Cortex of kidney (tissue), 1 donor: ENCODE measurements around the gene TEX2.
"Not testable (repeated sequence)": the region's sequence is repeated elsewhere in the genome, so short reads cannot be mapped to it uniquely, and the experiment has no call there.

Source experiments
- DNase-seq: peaks from one replicate; lab custom pipeline; 2025; lab: John Stamatoyannopoulos, UW

Gene TEX2

DNA sequence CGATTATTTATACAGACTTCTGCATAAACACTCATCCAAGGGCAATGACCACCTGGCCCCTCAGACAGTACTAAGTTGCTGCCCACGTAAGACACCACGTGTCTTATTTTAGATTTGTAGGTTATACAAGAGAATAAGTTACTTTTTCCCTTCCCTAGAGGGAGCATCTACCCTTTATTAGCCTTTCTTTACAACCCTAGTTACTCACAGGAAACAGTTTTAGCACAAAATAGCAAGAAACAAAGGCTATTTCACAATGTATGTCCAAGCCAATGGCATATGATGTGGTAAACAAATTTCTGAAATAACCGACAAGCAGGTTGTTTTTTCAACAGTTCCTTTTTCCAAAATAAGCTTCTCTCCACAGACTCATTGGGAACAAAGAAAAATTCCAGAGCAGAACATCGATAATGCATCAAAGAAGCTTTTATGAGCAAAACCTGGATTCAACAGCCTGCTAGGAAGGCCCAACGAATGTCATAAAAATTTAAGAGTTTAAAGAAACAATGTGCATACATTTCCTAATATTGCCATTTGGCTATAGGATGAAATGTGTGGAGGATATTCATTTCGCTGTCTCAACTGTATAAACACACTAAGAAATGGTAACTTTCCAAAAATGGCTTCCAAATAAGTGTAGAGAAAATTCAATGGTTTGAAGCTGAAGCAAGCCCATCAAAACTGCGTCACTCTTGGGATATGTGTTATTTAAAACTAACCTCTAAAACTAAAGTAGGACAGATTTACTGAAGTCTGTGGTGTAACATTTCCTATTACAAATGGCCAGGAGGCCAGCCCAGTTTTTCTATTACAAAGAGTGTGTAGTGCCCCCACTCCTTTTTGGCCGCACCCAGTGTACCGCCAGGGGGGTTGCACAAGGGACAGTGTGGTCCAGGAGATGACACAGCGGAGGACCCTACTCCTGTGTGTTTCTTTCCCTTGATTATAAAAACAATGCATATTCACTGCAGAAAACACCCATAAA, 82.7 kb downstream of the TEX2 start:
- DNase-seq, result no peak

DNA sequence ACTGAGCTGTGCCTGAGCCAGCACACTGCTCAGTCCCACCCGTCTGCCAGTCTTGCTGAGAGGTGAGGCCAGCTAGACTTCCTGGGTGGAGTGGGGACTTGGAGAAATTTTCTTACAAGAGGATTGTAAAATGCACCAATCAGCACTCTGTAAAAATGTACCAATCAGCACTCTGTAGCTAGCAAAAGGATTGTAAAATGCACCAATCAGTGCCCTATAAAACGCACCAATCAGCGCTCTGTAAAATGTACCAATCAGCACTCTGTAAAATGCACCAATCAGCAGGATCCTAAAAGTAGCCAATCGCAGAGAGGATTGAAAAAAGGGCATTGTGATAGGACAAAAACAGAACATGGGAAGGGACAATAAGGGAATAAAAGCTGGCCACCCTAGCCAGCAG, 84.0 kb downstream of the TEX2 start:
- not testable (repeated sequence) for DNase-seq

DNA sequence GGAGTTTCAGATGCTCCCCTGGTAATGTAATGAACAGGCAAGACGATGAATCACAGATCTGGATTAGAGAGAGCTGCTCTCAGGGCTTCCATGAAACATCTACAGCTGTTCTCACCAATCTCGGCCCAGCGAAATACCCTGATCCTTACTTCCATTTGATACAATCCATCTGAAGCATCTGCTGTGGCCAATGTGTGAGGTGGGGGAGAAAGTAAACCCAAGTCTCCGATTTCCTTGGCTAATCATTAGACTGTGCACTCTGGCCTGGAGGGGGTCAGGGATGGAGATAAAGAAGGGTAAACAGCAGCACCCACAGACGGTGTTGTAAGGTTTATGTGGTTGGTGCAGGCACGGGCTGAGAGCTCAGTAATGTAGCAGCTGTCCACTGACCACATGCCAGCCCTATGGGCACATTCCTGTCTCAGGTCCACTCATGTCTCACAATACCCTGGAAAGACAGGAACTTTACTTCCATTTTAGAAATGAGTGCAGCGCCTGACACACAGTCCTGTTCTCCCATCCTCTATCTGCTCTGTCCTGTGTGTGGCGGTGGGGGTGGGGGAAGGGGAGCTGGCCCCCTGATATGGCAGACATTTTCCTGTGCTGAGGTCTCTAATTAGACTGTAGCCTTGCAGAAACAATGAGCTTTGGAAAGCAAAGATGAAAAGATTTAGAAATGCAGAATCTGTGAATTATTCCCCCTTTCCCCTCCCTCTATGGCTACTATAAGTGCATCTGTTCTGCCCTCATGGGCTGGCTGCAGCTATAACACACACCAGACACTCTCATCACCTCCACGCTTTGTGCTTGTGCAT, 84.8 kb downstream of the TEX2 start:
- DNase-seq, result no peak

DNA sequence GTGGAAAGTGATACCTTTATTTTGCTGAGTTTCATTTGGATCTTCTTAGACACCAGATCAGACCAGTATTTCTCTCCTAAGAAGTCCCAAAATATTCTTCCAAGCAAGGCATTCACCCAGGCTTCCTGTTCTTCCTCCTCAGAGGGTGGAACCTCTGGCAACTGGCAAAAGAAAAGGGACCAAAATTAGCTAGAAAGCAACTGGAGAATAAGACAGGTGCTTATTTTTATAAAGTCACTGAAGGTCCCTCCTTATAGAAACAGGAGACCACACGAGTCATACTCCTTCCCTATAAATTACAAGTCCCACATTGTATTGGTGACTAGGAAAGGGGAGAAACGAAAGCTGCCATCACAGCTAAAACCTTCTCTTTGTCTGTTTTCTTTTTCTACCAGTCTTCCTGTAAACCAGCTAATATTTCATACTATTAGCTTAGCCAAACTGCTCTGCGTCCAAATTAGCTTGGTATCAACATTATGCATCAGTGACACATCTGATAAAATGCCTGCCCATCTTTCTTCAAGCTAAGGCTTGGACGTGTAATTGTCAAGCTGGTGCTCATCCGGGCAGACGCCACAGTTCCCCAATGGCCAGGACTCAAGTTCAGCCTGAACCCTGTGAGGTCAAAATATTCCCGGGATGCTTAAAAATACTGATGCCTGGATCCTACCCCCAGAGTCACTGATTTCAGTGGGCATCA, 85.6 kb downstream of the TEX2 start:
- DNase-seq, result no peak

DNA sequence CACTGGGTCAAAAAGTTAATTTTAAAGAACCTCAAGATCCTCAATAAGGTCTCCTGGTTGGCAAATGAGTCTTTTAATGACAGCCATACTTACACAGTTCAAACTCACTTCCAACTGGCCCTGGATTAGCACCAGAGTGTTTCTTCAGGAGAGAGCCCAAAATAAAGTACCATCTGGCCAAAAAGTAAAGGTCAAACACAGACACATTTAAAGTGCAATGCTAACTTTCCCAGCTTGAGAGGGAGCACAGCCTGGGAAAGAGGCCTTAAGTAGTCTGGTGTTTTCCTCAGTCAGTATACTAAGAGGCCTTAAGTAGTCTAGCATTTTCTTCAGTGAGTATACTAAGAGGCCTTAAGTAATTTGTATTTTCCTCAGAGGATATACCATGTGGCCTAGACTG, 86.5 kb downstream of the TEX2 start:
- no peak for DNase-seq

DNA sequence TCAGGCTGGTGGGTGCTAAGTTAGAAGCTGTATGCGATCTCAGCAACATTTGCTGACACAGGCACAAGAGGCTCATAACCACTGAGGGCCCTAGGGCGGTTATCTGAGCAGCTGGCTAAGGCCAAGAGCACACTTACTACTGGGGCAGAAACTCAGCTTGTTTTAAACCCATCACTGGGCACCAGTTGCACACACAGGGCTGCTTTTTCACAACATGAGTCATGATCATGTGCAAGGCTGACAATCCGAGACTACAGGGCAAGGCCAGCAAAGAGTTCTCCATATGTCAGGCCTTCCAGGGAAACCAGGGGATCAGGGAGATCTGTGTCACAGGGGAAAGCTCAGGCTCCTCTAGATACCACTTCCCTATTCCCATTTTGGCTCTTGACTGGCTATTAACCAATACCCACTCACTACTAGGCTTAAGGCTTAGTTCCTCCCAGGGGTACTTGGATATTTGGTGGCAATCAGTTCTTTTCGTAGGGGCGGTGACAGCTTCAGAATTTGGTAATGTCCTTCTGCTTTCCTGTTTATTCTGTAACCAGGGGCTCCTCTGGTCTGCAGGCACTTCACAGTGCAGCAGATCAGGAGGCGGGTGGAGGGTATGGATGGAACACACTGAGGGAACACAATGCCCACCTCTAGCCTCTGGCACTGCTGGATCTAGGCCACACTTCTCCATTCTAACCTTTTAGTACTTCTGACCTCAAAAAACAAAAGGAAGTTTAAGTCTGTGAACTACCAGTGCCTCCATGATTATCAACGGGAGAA, 88.2 kb downstream of the TEX2 start:
- DNase-seq, result no peak

DNA sequence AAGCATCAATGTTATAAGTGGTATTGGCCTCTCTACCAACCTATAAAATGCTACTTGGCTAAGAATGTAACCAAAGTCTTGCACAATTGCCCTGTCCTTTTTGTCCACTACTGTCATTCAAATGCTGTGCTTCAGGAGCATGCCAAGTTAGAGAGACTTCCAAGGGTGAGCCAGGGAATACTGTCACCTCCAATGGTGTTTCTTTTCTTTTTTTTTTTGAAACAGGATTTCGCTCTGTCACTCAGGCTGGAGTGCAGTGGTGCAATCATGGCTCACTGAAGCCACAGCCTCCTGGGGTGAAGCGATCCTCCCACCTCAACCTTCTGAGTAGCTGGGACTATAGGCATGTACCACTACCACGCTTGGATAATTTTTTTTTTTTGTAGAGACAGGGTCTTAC, 89.4 kb downstream of the TEX2 start:
- DNase-seq, result no peak

DNA sequence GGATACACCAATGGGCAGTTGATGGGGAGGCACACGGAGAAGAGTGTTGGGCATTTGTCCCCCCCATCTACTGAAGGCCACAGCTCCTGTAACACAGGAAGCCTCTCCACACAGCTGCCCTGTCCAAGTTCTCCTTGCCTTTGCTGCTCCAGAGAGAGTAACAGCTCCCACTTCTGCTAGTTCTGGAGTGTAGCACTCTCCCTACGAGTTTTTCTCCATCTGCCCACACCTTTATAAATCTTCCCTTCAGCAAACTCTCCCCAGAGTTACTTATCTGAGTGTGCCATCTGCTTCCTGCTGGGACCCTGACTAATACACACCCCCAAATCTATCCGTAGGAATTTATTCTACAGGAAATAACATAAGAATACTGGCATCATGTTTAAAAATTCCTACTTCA, 90.5 kb downstream of the TEX2 start:
- no peak for DNase-seq

DNA sequence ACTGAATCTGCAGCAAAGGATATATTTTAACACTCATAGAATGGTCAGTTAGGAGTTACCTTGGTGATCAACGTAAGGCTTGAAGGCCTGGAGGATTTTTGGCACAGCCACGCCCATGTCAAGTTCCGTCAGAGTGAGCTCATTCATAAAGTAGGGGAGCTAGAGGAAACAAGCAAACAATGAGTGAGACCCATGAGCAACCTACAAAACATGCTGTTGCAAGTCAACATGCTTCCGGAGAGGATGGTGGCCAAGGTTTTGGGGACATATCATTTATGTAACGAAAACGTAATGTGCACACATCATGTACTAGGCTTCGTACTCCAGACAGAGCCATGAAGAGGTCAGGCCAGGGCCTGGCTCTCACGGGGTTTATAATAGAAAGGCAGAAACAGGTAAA, 92.0 kb downstream of the TEX2 start:
- no peak for DNase-seq

DNA sequence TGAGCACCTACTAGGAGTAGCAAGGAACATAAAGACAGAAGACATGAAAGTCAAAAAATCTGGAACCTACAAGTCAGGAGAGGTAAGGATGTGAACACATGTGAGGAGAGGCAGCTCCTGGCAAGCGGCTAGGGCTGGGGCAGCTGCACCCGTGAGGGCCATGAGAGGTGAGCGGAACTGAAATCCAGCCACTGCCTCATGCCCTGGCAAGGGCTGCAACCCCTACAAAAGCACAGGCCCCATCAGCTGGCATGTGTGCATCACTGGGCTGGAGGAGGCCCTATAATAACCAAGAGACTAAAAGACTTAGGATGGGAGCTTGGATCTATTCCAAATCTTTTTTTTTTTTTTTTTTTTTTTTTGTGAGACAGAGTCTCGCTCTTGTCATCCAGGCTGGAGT, 92.8 kb downstream of the TEX2 start:
- DNase-seq, result no peak

DNA sequence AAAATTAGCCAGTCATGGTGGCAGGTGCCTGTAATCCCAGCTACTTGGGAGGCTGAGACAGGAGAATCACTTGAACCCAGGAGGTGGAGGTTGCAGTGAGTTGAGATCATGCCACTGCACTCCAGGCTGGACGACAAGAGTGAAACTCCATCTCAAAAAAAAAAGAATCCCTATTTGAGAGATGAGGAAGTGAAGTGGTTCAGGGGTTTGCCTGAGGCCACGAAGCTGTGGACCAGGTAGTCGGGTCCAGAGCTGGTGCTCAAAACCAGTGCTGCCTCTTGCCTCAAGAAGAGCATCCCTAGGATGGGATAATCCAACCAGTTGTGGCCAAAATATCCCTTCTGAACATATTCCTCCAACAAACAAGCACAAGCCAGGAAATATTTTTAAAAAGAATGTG, 95.4 kb downstream of the TEX2 start:
- DNase-seq, result not testable (repeated sequence)

DNA sequence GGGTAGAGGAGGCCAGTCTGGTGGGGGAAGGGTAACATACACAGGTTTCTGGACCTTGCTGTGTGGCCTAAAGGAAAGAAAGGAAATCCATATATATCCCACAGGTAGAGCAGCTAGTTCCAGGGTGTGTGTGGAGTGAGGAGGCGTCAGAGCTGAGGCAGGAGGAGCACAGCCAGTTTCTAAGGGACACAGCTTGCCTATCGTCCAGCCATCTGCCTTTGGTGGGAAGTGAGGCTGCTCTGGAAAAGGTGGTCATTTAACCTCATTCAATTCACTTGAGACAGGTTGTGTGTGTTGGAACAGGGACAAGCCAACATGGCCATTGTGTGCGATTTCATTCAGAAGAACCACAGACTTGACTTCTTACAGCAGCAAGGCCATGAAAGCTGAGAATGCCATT, 96.2 kb downstream of the TEX2 start:
- DNase-seq, result no peak

DNA sequence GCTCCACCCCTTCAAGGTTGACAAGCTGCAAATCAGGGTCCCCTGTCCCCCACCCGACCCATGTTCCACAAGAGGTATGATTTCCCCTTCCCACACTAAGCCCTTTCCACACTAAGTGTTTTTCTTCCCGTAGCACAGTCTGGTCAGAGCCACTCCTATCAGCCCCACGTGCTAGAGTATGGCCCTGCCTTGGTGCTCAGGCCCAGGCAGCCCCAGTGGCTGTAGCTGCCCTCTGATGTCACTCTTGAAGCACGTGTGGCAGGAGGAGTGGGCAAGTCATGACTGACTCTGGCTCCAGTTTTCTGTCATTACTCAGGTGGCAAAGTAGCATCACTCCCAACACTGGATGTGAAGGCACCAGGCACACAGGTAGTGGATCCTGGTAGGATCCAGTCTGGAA, 97.7 kb downstream of the TEX2 start:
- no peak for DNase-seq

DNA sequence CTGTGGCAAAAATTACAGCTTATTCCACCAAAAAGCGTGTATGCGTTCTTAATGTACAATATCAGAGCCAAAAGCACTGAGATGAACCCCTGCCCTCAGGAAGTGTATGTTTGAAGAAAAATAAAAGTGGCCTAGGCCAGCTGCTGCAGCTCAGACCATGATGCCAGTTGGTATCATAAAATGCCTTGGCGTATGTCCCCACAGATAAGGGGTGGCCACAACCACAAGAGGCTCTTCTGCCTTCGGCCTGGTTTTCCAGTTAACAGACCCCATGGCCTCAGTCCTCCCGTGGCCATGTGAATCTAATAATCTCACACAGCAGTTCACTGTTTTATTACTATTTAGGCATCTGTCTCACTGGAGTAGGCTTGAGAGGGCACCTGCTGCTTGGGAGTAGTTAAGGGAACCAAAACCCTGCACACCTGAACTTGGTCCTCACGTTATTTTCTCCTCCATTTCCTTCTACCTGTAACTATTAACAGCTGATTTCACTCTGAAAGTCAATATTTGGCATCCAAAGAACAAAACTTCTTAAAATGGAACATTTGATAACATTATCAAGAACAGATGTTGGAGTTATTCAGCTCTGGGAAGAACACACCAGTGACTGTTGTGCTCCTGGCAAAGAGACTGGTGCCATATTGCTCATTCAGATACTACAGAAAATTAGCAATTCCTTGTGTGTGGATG, 98.3 kb downstream of the TEX2 start:
- DNase-seq, result no peak

DNA sequence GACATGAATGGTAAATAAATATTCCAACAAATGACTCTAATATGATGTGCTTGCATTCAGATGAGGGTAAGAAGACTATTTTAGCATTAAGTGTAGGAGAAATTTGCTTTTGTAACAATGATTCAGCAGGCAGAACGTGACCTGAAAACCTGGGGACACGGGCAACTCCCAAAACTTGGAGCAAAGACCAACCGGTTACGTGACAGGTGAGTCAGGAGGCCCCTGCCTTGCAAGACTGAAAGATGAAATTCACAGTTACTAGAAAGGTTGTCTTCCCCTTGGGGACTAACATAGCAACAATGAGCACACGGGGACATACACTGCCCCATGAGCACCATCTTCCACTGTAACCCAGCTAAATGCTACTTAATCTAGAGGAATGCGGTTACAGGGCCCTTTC, 99.6 kb downstream of the TEX2 start:
- DNase-seq, result no peak

DNA sequence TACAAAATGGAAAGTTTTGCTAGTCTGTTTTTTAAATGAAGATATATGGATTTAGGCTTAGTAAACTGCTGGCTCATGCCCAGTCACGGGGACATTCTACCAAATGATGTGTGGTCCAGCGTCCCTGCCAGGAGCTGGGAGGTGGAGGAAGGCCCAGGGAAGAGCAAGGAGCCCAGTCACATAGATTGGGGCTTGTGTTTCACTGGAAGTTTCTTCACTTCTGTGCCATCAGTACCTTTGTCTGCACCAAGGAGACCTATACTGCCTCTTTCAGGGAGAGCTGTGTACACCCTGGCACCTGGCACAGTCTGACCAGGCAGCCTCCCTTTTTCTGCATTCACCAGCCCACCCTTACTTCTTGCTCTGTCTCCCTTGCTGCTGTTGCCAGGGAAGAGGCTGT, 100.5 kb downstream of the TEX2 start:
- no peak for DNase-seq

DNA sequence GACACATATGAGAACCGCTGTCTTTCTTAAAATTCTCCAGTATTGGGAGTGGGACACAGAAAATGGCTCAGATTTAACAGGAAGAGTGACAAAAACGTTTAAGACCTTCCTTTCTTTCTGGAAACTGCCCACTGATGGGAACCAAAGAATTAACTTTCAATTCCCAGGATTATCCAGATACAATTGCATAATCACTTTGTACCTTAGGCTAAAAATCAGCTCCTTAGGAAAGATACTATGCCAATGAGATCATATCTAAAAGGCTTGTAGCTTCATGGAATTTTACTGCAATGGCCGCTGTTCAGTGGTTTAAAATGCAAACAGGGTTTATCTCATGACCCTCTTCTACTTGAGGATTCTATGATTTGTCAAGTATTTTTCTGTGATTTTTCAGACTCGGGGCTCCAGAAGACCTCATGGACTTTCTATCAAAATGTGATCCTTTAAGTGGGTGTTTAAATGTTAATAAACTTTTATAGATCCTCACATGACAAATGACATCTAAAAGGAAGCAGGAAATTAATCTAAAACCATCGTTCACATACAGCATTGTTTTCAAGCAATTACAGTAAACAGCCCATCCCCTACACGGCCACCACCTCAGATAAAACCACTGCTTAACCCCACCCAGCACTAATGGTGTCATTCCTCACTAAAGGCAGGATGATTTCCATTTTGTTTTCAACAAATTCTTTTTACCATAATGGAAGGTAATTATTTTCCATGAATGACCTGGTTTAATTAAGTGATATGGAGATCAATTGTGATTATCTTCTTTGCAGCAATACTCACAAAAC, 101.5 kb downstream of the TEX2 start:
- no peak for DNase-seq

DNA sequence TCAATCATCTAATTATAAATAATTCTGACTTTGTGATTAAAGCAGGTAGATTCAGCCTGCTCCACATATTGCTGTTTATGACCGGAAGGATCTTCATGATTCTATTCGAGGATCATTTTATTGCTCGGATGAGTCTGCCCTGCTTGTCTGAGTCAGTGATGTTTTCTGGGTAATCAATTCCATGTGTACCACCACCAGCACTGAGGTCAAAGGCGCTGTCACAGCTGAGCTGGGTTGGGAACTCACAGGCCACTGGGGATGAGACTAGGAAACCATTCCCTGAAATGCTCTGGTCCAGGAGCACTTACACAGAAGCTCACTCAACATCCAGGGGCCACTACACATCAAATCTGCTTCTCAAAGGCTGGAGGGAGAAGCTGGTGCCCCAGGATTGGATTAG, 102.7 kb downstream of the TEX2 start:
- DNase-seq, result no peak

DNA sequence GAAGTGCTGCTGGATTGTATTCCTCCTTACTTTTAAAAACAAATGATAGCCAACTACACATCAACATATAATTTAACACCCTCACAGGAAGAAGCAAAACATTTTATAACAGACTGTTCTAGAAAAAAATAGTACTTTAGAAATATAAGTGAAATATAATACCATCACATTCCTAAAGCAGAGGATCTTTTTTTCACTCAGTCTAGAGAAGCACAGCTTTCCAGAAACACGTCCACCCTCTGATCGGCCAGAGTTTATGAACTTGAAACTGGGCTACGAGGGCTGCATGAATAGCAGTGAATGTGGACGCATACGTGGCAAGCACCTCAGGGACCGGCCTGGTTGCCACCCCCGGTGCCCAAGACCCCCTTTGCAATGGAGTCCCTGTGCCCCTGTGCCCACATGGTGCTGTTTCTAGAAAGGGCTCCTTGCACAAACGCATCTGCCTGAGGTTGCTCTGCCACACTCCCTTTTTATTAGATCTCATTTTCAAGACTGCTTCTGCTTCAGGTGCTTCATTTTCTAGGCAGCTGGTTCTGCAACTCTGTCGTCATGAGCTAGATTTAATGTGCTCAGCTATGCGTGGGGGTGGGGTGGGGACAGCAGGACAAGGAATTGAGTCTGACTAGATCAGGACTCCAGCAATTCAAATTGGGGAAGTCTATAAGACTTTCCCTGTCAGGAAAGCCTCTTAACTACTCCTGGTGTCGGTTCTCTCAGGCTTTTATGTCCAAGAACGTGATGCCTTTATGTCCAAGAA, 104.0 kb downstream of the TEX2 start:
- DNase-seq, result no peak

DNA sequence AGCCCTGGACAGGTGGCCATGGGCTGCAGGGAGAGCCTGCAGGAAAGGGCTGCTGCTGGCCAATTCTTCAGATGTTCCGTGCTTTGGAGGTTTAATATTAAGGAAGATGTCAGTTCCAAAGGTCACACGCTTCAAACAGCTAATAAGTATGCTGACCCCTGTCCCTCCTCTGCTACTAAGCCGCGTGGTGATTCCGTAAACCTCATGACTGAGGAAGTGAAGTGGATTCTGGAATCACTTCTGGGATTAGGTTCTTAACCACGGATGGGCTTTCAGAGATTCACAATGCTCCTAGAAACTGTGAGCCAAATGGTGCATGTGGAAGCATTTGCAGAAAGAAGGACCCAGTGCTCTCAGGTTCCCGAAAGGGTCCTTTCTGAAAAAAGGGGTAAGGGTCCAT, 104.7 kb downstream of the TEX2 start:
- no peak for DNase-seq
